Stimulated activated CD4-positive, alpha-beta T cell treated with anti-CD3 and anti-CD28 coated beads, TNF-alpha, amount 100 ng/mL, for 4 hours (primary cell): ENCODE results near the gene NAPEPLD.
"Not testable (repeated sequence)": the region's sequence is repeated elsewhere in the genome, so short reads cannot be mapped to it uniquely, and the experiment has no call there.

ENCODE experiments used
- DNase-seq, 3 experiments: peaks; one replicate each; pipeline ENCODE4 v3.0.0-alpha.2; 2020; ENCODE audit warnings: low read depth in 3 of 3

The NAPEPLD gene

GRCh38 chr7:103148994-103149807 is at the start of gene NAPEPLD:
Gene NAPEPLD (minus strand): TSS chr7:103149099. CDS start chr7:103128776, 20,323 bp downstream.
- peak; percentile 47 to 59 (median 57) for DNase-seq

- not testable (repeated sequence) for DNase-seq
Observed at GRCh38 chr7:103198079-103198478, 49.2 kb upstream of the NAPEPLD start.

DNA sequence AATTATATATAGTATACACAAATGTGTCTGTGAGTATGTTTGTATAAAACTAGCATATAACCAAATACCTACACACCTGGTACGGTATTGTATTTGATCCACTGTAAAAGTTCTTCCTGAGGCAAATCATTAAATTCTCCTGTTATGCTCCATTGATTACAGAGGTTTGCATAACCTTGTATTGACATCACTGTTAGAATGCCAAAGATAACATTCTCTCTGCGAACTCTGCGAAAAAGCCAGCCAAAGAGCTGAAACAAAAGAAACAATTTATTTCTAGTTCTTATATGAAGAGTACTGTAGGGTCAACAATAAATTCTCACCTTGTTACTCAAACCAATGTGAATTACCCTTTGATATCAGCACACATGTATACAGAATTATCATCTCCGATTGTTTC is 46.5 kb upstream of the NAPEPLD start:
- DNase-seq = not testable (repeated sequence)

DNA sequence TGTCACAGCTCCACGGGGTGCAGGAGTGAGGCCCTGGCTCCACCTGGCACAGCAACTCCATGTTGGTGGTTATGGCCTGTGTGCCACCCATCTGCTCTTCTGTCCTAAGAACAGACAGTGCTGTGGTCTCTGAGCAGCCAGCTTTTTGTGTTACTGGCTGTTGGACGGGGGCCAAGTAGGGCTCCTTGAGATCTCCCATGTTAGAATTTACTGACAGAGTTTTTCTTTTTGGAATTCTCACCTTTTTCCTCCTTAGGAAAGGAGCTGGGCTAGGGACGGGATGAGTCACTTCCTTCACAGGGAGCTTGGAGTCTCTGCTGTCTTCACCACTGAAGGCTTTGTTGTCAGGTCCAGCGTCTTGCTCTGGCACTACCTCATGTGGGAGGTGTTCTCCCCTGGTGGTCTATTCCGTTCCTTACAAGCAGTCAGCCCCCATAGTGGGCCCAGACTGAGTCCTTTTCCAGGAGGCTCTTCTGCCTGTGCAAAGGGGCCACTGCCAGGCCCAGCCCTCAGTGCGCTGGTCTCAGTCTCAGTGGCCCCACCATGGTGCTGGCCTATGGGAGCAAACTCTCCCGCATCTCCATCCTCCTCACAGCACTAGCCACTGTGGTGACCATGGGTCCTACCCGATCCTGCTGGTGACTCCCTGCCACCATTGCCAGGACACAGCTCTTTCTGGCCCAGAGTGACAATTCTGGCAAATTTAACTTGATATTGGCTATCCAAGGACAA is 23.7 kb upstream of the NAPEPLD start:
- not testable (repeated sequence) for DNase-seq

DNA sequence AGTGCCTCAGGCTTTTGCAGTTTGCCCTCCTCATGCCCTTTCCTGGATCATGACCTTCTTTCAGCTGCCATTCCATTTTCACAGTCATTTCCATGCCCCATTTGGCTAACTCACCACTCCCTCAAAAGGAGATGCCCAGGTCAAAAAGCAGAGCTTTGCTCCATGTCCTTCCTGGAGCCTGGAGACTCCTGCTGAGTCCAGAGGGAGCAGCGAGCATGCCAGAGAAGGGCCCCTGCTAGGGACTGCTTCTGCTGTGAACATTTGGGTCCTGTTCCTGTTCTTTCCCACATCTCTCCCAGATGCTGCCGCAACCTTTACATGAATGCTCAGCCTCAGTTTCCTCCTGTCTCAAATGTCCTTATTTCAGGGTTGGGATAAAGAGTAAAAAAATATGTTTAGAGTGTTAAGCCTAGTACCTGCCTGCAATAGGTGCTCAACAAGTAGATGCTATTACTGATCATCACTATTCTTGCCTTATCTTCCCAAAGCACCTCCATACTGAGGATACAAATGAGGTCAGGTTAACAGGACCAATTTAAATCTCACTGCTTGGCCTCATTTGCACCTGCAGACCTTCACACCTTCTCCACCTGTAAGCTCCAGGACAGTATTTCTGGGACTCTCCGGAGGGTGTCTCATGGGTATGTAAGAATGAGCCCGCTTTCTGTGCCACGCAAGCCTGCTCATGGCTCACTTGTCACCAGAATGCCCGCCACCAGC is 23.0 kb upstream of the NAPEPLD start:
- not testable (repeated sequence) for DNase-seq

DNA sequence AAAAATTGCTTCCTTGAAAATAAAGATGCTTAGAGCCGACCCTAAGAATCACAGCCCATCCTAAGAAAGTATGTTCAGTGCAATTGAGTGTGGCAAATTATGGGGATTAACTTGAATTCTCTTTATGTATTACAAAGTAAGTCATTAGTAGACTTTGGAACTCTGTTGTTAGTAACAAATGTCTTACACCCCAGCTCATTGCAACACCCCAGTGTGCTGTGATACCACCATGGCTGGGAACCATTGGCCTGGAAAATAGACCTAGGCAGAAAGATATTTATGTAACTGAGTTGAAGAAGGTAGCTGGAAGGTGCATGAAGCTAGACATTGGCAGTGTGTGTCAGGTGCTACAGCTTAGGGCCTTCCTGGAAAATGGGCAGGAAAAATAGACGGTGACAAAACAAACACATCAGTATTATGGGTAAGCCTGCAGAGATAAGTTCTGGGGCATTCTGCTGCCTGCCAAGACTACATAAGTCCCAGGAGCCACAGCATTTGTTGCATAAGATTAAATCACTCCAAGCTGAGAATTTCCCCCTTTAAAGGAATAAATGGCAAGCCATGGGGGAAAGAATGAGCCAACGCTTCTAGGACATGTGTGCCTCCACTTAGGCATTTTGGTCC is 18.1 kb upstream of the NAPEPLD start:
- not testable (repeated sequence) for DNase-seq

DNA sequence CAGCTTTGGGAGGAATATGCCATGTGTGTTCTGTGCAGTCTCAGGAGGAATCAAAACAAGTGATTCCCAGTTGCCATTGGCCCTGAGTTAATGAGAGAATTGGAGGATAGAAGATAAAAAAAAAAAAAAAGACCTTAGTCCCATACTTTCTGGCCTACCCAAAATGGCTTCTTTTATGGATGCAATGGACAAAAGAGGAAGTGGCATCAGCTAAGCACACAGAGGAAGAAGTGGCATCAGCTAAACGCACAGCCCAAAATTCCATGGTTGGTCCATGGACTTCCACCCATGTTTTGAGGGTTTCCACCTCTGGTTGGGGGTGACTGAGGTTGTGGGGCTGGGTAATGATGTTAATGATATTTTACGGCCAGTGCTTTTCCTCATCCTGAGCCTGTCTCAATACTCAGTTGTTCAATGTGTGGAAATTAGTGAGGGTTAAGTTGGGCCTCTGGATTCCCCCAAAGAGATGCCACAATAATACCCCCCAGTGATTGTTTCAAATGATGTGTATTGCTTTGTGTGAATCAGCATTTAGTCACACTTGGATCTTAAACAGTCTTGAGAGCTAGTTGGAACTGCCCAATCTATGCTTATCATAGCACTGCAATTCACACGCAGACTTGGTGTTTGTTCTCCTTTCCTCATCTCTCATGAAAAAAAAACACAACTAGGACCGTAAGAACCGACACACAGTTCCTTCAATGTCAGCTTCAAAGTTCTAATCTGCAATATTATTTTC is 14.4 kb upstream of the NAPEPLD start:
- not testable (repeated sequence) for DNase-seq

GRCh38 chr7:103162641-103163040 is 13.7 kb upstream of the NAPEPLD start:
- DNase-seq = not testable (repeated sequence)

- DNase-seq = not testable (repeated sequence)
Observed at GRCh38 chr7:103161998-103162616, 13.2 kb upstream of the NAPEPLD start.

- DNase-seq = not testable (repeated sequence)
Observed at GRCh38 chr7:103159072-103159471, 10.2 kb upstream of the NAPEPLD start.

DNA sequence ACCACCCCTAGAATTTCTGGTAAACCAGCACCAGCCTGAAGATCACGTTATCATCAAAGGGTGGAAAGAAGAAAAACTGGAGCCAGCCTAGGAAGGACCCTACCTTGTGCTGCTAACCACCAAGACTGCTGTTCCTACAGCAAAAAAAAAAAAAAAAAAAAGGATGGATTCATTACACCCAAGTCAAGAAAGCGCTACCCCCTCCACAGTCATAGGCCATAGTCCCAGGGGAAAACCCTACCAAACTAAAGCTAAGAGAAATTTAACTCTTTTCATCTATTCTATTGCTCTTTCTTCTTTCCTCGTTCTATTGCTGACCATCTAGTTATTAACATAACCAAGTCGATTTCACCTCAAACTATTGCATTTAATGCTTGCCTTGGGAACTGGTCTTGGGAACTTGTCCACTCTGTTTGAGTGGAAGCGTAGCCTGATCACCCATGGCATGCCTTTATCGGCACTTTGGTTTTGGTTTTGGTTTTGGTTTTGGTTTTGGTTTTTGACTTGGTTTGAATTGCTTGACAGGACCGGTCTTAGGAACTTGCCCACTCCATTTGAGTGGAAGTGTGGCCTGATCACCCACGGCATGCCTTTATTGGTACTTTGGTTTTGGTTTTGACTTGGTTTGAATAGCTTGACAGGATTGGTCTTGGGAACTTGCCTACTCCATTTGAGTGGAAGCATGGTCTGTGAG is 6.6 kb upstream of the NAPEPLD start:
- not testable (repeated sequence) for DNase-seq

- no peak for DNase-seq
Observed at GRCh38 chr7:103154042-103154441, 5.1 kb upstream of the NAPEPLD start.

- not testable (repeated sequence) for DNase-seq
Observed at GRCh38 chr7:103152744-103153617, 4.1 kb upstream of the NAPEPLD start.

DNA sequence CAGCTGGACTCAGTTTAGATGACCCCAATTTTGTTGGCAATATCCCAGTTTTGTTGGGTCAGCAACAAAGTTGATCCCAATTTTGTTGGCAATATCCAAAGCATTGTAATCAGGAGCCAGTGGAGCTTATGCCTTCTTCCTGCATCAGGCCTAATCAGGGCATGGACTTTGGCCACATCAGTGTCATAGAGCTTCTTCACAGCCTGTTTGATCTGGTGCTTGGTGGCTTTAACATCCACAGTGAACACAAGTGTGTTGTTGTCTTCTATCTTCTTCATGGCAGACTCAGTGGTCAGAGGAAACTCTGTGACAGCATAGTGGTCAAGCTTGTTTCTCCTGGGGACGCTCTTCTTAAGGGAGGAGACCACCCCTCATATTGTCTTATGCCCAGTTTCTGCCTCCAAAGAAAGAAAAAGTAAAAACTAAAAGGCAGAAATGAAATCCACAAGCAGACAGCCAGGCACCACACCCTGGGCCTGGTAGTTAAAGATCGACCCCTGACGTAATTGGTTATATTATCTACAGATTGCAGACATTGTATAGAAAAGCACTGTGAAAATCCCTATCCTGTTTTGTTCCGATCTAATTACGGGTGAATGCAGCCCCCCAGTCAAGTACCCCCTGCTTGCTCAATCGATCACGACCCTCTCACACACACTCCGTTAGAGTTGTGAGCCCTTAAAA is 3.2 kb upstream of the NAPEPLD start:
- not testable (repeated sequence) for DNase-seq

- no peak for DNase-seq
Observed at GRCh38 chr7:103150192-103150591, 1.3 kb upstream of the NAPEPLD start.

DNA sequence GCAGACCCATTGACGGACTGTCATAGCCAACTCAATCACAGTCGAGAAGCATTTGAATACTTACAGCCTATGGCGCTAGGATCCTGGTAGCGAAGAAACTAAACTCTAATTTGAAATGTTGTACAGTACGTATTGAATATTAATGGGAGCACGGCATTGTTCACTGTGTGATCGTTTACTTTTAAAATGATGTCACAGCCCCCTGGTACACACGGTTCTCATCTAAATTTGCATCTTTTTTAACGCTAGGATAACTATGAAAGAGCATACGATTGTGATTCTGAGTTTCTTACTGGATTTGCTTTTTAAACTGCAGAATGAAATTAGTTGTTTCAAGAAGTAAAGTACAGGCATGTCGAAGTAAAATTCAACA is 895 bp upstream of the NAPEPLD start:
- no peak for DNase-seq

- DNase-seq = no peak
Observed at GRCh38 chr7:103148131-103148993, 537 bp downstream of the NAPEPLD start.
